Lung (tissue), 12 donors: ENCODE data around the gene TRPM5. TPM values are rescaled to one million over a fixed set of nuclear protein-coding genes. Genes with fewer than 3 reads are reported as not detected.

Source experiments
- ATAC-seq: fragments of 200-7000 bp; cut with Tn5 transposase; one replicate; pipeline ENCODE4 v1.9.1; 2020; ENCODE audit warnings: moderate number of reproducible peaks; ENCODE audit not compliant: insufficient read depth, low FRiP score
- DNase-seq, 3 donors: peaks; one replicate each; pipeline ENCODE4 v3.0.0-alpha.2; 2013 to 2017
- H3K27ac ChIP-seq, 2 donors: one replicate each; pipeline ENCODE4 v1.5.1; 2013; ENCODE audit warnings: mild to moderate bottlenecking in 2 of 2, moderate library complexity in 2 of 2, control low read depth in 1 of 2, inconsistent platforms in 1 of 2, low read depth in 1 of 2, low read length in 1 of 2
- H3K27me3 ChIP-seq, 3 donors: one replicate each; pipeline ENCODE4 v1.5.1; 2013; ENCODE audit warnings: low read length in 2 of 3; ENCODE audit not compliant: control insufficient read depth in 3 of 3, insufficient read depth in 3 of 3
- H3K36me3 ChIP-seq, 4 donors: one replicate each; pipeline ENCODE4 v1.5.1; 2013; ENCODE audit warnings: low read length in 4 of 4, mild to moderate bottlenecking in 1 of 4, moderate library complexity in 1 of 4; ENCODE audit not compliant: control insufficient read depth in 4 of 4, insufficient read depth in 4 of 4
- H3K4me1 ChIP-seq, 5 donors: one replicate each; pipeline ENCODE4 v1.5.1; 2013; ENCODE audit warnings: low read length in 5 of 5, mild to moderate bottlenecking in 2 of 5, moderate library complexity in 1 of 5; ENCODE audit not compliant: control insufficient read depth in 5 of 5, insufficient read depth in 5 of 5
- H3K4me3 ChIP-seq: one replicate; pipeline ENCODE4 v1.5.1; 2013; ENCODE audit warnings: mild to moderate bottlenecking, control low read depth, moderate library complexity
- H3K9ac ChIP-seq, 2 donors: one replicate each; pipeline ENCODE4 v1.5.1; 2013; ENCODE audit warnings: low read length in 2 of 2, control low read depth in 1 of 2; ENCODE audit not compliant: insufficient read depth in 1 of 2
- H3K9me3 ChIP-seq, 4 donors: one replicate each; pipeline ENCODE4 v1.5.1; 2013; ENCODE audit warnings: low read length in 3 of 4, mild to moderate bottlenecking in 1 of 4, moderate library complexity in 1 of 4; ENCODE audit not compliant: control insufficient read depth in 4 of 4, insufficient read depth in 3 of 4
- WGBS, 2 donors: extraction: QIAGEN DNeasy Blood & Tissue Kit; methylation state at CpG; one replicate each; pipeline ENCODE4 v1.1.7; 2013; 5-methylcytosine and 5-hydroxymethylcytosine counted together
- polyA plus RNA-seq, 2 donors: library from polyadenylated mRNA; stranded (reverse); fragments of 200-250 nt; gene quantifications; one replicate each; pipeline ENCODE4 v1.2.1, GENCODE V29; 2013
- total RNA-seq, 2 donors: library from RNA; depleted of rRNA in 1 of 2; stranded (reverse); fragments of >200 nt in 1 of 2; gene quantifications; one replicate each; pipeline ENCODE4 v1.2.1, GENCODE V29; 2014 to 2021
- TF ChIP-seq, protein P1 (sequence below): IDR thresholded peaks from 2 replicates; pipeline ENCODE4 v1.5.1; 2012; ENCODE audit warnings: mild to moderate bottlenecking; ENCODE audit errors: control extremely low read depth, extremely low read depth
- donor health status: control.
- donor health status: control.
- donor health status: Bipolar disorder and iron deficiency.
- donor health status: healthy.
- donor health status: DM: yes; HTN: yes; CAD: no.

Gene TRPM5
- total and polyA plus RNA-seq, 4 donors = 0.02 to 0.20 (median 0.11) TPM

GRCh38 chr11:2465202-2466068 is 21.1 kb upstream of the TRPM5 start:
- H3K36me3 ChIP-seq = no peaks in the 10 kb centered on the region
- 93 to 94% methylated on average over 20 of the region's 20 CpGs for WGBS, 2 donors
- ATAC-seq = no peak
- H3K4me3 ChIP-seq = no peak overlapping the region
- no peaks in the 10 kb centered on the region for H3K9me3 ChIP-seq
- DNase-seq = no peak
- H3K27ac ChIP-seq = peak overlapping the region in 1 of 2 donors; percentile 21
- H3K9ac ChIP-seq = no peak overlapping the region
- TF ChIP-seq, protein P1, sequence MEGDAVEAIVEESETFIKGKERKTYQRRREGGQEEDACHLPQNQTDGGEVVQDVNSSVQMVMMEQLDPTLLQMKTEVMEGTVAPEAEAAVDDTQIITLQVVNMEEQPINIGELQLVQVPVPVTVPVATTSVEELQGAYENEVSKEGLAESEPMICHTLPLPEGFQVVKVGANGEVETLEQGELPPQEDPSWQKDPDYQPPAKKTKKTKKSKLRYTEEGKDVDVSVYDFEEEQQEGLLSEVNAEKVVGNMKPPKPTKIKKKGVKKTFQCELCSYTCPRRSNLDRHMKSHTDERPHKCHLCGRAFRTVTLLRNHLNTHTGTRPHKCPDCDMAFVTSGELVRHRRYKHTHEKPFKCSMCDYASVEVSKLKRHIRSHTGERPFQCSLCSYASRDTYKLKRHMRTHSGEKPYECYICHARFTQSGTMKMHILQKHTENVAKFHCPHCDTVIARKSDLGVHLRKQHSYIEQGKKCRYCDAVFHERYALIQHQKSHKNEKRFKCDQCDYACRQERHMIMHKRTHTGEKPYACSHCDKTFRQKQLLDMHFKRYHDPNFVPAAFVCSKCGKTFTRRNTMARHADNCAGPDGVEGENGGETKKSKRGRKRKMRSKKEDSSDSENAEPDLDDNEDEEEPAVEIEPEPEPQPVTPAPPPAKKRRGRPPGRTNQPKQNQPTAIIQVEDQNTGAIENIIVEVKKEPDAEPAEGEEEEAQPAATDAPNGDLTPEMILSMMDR = no peak
- peaks cover 0 to 21% (median 3%) of the 10 kb centered on the region in 5 donors for H3K4me1 ChIP-seq
- no peaks in the 10 kb centered on the region for H3K27me3 ChIP-seq

- Histone ChIP-seq H3K36me3 (no peaks in the 10 kb centered on the region), H3K27me3 (no peaks in the 10 kb centered on the region), H3K27ac (peak overlapping the region in 1 of 2 donors; percentile 86), H3K4me3 (no peak overlapping the region), H3K9ac (no peak overlapping the region), H3K4me1 (peaks cover 0 to 21% (median 3%) of the 10 kb centered on the region in 5 donors), H3K9me3 (no peaks in the 10 kb centered on the region)
- TF ChIP-seq, protein P1 = no peak
- DNase-seq (no peak), ATAC-seq (no peak)
- WGBS, 2 donors = 94 to 96% methylated on average over 13 of the region's 13 CpGs
Observed at GRCh38 chr11:2464451-2465165, 20.3 kb upstream of the TRPM5 start.

GRCh38 chr11:2463766-2464277 is 19.5 kb upstream of the TRPM5 start:
- no peaks in the 10 kb centered on the region for H3K27me3 ChIP-seq
- peak overlapping the region; percentile 66 to 86 for H3K27ac ChIP-seq
- H3K9me3 ChIP-seq = no peaks in the 10 kb centered on the region
- ATAC-seq (no peak), DNase-seq (no peak)
- H3K9ac ChIP-seq = no peak overlapping the region
- no peak overlapping the region for H3K4me3 ChIP-seq
- WGBS, 2 donors = 79 to 87% methylated on average over 26 of the region's 26 CpGs
- TF ChIP-seq, protein P1 = no peak
- H3K4me1 ChIP-seq = peaks cover 0 to 21% (median 3%) of the 10 kb centered on the region in 5 donors
- no peaks in the 10 kb centered on the region for H3K36me3 ChIP-seq
